Islet of Langerhans (tissue), 1 donor: ENCODE results near the gene ZP3.
"Not testable (repeated sequence)": the region's sequence is repeated elsewhere in the genome, so short reads cannot be mapped to it uniquely, and the experiment has no call there.

Source experiments
- FAIRE-seq: peaks from one replicate; lab custom pipeline; 2011; peaks lifted over from hg19 to GRCh38; lab: Jason Lieb, UNC

The ZP3 gene

DNA sequence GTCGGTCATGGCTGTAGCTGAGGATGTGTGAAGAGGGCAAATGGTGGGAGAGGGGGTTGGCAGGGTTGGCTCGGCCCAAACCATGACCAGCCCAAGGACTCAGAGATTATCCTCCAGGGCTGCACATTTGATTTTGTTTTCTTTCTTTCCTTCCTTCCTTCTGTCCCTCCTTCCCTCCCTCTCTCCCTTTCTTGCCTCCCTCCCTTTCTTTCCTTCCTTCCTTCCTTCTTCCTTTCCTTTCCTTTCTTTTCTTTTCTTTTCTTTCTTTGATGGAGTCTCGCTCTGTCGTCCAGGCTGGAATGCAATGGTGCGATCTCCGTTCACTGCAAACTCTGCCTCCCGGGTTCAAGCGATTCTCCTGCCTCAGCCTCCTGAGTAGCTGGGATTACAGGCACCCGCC lies 19.0 kb upstream of the ZP3 start:
- FAIRE-seq, result no peak

DNA sequence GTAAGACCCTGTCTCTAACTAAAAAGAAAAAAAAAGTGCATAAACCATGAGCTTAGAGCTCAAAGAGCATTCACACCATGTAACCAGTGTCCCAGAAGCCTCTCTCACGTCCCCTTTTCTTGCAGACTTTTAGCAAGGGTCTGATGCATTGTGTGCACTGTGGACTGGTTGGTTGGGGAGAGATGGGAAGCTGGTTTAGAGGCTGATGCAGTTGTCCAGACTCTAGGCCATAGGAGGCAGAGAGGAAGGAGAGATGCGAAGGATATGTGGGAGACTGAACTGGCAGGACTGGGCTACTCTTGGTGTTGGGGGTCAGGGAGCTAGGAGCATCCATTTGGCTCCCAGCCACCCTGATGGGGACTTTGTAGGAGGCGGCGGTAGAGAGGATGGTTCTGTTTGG lies 17.0 kb upstream of the ZP3 start:
- FAIRE-seq, result no peak

DNA sequence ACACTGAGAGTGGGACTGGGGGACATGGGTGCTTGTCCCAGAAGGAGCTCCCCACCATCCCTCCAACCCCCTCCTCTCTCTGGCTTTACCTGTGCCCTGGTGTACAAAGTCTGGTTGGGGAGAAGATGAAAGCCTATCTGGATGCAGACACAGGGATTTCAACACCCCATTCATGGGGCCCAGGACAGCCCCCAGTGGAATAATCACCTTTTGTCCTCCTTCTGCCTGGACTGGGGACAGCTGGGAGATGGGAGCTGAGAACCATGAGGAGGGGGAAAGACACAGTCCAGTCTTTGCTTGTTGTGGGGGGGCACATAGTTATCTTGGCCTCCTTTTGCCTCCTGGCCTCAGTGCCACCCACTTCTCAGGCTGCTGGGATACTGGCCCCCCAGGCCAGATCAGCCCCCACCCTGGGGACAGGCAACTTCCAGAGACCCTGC lies 16.6 kb upstream of the ZP3 start:
- no peak for FAIRE-seq

DNA sequence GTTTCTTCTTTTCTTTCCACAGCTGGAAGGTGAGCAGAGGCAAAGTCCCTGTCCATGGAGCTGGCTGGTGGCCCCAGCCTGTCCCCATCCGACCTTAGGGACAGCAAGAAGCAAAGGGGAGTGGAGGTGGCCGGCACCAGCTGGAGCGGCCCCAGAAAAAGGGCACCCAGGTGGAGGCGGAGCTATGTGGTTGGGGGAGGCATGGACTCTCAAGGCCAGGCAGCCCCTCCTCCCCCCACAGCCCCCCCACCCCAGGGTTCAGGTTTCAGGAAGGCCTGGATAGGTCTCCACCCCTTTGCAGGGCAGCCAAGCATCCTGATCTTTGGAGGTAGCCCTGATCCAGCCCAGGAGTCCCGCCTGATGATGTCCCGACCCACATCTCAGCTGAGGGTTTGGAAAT lies 15.2 kb upstream of the ZP3 start, which contains the start of gene SSC4D:
Gene SSC4D, minus strand, starts transcription at position 161 of the 400 bp plus-strand sequence. CDS start 5,258 bp downstream, outside the sequence.
- FAIRE-seq, result no peak

DNA sequence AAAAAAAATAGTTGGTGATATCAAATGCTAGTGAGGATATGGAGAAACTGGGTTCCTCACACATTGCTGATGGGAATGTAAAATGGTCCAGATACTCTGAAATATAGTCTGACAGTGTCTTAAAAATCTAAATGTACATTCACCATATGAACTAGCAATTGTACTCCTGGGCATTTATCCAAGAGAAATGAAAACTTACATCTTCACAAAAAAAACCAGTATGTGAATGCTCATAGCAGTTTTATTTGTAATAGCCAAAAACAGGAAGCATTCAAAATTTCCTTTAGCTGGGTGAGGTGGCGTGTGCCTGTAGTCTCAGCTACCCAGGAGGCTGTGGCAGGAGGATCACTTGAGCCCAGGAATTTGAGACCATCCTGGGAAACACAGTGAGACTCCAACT lies 13.1 kb upstream of the ZP3 start:
- no peak for FAIRE-seq

DNA sequence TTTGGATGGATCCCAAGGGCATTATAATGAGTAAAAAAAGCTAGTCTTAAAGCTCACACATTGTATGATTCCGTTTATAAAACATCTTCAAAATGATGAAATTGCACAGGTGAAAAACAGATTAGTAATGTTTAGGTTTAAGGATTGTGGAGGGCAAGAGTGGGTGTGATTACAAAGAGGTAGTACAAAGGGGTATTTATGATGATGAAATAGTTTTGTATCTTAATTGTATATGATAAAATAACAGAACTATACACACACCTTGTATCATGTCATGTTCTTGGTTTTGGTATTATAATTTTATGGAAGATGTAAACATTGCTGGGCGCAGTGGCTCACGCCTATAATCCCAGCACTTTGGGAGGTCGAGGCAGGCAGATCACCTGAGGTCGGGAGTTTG lies 12.5 kb upstream of the ZP3 start:
- no peak for FAIRE-seq

DNA sequence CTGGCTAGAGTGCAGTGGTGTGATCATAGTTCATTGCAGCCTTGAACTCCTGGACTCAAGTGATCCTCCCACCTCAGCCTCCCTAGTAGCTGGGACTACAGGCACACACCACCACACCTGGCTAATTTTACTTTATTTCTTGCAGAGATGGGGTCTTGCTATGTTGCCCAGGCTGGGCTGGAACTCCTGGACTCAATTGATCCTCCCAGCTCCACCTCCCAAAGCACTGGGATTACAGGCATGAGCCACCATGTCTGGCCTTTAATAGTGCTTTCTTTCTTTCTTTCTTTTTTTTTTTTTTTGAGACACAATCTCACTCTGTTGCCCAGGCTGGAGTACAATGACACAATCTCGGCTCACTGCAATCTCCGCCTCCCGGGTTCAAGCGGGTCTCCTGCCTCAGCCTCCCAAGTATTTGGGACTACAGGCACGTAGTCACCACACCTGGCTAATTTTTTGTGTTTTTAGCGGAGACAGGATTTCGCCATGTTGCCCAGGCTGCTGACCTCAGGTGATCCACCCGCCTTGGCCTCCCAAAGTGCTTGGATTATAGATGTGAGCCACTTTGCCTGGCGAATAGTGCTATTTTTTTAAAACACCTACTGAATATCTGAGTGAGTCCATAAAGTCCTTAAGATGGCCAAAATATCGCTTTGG lies 7.0 kb upstream of the ZP3 start:
- FAIRE-seq, result not testable (repeated sequence)

DNA sequence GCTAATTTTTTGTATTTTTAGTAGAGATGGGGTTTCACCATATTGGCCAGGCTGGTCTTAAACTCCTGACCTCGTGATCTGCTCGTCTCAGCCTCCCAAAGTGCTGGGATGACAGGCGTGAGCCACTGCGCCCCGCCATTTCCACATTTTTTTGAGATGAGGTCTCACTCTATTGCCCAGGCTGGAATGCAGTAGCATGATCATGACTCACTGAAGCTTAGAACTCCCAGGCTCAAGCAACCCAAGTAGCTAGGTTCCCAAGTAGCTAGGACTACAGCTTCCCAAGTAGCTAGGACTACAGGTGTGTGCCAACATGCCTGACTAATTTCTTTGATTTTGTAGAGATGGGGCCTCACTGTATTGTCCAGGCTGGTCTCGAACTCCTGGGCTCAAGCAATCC lies 3.7 kb upstream of the ZP3 start:
- FAIRE-seq, result not testable (repeated sequence)

DNA sequence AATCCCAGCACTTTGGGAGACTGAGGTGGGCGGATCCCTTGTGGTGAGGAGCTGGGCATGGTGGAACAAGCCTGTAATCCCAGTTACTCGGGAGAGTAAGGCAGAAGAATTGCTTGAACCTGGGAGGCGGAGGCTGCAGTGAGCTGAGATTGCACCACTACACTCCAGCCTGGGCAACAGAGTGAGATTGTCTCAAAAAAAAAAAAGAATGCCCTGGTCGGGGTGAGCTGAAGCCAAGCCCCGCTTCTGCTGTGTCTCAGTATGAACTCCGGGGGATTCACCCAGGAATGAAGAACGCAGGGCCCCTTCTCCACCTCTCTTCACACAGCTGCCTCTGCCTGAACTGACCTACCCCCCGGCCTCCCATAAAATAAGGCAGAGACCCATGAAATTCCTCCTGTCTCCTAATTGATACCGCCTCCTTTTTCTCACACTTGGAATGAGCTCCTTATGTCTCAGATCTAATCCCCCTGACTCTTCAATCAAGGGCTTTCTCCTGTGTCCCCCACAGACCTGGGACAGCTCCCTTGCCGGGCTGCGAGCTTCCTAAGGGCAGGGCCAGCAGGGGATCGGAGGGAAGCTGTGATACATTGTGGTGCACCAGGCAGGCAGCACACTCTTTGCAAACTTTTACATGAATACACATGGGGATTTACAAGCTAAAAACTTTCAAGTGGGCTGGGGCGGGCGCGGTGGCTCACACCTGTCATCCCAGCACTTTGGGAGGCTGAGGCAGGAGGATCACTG lies 911 bp upstream of the ZP3 start:
- FAIRE-seq, result no peak

DNA sequence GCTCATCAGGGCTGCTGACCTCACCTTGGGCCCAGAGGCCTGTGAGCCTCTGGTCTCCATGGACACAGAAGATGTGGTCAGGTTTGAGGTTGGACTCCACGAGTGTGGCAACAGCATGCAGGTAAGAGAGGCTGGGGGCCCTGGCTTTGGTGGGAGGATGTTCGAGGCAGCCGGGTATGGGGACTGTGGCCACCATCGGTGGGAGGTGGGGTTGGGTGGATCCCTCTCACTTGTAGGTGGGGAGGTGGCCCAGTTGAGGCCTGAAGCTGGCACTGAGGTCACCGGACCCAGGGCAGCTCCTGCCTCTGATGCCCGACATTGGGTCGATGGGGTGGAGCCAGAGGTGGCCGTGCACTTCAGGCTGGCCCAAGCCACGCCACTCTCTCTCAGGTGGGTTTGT lies 406 bp downstream of the ZP3 start:
- no peak for FAIRE-seq

DNA sequence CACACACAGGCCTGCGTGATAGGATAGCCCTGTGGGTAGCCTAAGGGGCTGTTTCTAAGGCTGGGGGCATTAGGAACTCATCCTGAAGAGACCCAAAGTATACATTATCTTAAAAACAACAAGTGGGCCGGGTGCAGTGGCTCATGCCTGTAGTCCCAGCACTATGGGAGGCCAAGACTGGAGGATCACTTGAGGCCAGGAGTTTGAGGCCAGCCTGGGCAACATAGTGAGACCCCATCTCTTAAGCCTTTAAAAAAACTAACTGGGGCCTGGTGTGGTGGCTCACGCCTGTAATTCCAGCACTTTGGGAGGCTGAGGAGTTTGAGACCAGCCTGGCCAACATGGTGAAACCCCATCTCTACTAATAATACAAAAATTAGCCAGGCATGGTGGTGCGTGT lies 808 bp downstream of the ZP3 start:
- FAIRE-seq, result not testable (repeated sequence)

DNA sequence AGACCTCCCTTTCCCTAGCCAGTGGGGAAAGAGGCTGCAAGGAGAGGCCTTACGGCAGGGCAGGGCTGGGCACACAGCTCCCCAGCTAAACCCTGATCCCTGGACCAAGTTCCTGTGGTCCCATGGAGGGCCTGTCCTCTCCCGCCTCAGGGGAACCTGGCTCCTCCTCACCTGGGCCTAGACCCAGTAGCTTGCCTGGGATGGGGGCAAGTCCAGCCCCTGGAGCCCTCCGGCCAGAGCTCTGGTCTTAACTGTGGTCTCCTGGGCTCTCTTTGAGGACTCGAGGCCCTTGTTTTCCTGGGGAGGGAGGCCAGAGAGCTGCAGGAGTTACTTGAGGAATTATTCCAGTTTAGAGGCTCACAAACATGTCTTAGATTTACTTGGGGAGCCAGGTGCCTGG lies 1.5 kb downstream of the ZP3 start:
- no peak for FAIRE-seq

DNA sequence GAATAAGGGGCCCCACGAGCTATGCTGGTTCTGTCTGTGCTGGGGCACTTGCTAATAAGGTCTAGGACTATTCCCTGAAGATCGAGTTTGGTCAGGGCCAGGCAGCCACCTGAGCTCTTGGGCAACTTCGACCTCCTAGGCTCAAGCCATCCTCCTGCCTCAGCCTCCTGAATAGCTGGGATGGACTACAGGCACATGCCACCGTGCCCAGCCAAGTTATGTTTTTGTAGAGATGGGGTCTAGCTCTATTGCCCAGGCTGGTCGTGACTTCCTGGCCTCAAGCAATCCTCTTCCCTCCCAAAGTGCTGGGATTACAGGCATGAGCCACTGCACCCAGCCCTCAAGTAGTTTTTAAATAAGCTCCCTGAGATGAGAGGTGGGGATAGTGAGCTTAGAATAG lies 2.9 kb downstream of the ZP3 start:
- FAIRE-seq, result no peak

DNA sequence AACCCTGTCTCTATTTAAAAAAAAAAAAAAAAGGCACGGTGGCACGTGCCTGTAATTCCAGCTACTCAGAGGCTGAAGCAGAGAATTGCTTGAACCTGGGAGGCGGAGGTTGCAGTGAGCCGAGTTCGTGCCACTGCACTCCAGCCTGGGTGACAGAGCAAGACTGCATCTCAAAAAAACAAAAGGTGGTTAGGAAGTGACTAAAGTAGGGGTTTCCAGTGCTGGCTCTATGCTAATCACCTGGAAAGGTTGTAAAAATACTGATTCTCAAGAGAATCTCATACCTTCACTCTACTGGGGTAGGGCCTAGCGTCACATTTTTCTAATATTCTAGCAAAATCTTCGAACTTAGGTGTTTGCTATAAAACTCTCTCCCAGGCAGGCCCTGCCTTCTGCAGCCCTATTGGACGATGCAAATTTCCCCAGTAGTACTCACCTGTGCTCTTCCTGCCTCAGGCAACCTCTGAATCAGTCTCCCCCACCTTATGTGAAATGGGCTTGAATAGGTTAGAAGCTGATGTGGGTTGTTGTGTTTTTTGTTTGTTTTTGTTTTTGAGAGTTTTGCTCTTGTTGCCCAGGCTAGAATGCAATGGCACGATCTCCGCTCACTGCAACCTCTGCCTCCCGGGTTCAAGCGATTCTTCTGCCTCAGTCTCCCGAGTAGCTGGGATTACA lies 3.5 kb downstream of the ZP3 start:
- FAIRE-seq, result no peak

DNA sequence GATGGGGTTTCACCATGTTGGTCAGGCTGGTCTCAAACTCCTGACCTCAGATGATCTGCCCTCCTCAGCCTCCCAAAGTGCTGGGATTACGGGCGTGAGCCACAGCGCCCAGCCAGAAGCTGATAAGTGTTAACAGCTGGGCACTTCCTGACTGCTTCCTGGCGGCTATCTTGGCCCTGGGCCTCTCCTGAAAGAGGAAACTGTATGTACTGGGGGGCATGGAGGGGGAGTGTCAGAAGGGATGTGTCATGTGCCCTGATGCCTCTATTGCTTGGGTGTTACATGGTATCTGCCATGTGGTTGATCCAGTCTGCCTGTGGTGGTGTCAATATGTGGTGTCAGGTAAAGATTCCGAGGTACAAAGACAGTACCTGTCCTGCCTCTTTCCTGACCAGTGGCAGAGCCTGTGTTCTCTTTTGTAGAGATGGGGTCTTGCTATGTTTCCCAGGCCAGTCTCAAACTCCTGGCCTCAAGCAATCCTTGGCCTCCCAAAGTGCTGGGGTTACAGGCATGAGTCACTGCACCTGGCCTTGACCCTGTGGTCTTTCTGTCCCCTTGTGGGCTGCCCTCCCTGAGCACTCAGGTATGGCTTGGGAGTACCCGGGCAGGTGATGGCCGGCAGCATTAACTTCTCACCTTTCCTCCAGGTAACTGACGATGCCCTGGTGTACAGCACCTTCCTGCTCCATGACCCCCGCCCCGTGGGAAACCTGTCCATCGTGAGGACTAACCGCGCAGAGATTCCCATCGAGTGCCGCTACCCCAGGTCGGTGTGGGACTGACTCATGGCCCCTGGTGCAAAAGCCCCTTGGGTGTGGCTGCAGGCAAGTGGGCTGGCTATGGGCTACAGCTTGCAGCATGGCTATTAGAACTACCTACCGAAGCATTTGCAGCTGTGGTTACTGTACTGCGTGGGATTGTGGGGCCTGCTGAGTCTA lies 4.4 kb downstream of the ZP3 start:
- no peak for FAIRE-seq

DNA sequence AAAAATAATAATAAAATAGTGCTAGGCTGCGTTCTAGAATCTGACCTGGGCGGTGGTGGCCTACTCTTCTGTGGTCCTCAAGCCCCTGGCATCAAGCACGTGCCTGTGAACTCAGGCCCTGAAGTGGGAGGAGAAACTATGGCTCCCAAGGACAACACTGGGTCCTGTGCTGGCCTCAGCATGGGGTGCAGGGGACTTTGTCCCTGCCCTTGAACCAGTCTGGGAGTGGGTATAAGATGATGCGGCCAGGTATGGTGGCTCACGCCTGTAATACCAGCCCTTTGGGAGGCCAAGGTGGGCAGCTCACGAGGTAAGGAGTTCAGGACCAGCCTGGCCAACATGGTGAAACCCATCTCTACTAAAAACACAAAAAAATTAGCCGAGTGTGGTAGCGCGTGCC lies 5.5 kb downstream of the ZP3 start:
- FAIRE-seq, result no peak

DNA sequence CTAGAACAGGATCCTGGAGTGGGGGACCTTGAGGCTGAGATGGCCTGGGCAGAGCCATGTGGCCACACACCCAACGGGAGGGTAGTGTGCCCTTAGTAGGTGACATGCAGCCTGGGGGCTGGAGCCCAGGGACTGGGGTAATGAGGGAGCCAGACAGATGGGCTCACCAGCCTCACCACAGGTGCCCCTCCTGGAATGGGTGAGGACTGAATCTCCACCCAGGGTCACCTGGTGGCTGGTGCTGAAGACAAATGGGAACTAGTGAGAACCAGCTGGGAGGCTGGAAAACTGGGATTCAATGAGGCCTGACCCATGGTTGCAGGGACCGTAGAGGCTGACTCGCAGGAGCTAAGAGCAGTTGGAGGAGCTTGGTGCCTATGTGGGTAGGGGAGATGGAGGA lies 6.1 kb downstream of the ZP3 start:
- no peak for FAIRE-seq

DNA sequence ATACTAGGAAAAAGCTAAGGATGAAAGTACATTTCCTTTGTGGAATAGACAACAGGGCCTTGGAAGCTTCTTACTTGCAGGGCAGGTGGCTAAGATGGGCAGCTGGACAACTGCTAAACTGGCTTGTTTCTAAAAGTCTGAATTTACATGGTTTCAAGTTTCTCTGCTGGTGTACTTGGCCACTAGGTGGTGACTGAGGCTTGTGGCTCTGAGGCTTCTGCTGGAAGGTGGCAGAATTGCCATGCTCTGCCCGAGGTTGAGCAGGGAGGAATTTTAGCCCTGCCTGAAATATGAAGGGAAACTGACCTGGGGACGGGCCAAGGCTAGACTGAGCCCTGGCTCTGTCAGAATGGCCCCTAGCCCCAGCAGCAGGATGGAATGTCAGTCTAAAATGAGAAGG lies 13.1 kb downstream of the ZP3 start:
- FAIRE-seq, result not testable (repeated sequence)

DNA sequence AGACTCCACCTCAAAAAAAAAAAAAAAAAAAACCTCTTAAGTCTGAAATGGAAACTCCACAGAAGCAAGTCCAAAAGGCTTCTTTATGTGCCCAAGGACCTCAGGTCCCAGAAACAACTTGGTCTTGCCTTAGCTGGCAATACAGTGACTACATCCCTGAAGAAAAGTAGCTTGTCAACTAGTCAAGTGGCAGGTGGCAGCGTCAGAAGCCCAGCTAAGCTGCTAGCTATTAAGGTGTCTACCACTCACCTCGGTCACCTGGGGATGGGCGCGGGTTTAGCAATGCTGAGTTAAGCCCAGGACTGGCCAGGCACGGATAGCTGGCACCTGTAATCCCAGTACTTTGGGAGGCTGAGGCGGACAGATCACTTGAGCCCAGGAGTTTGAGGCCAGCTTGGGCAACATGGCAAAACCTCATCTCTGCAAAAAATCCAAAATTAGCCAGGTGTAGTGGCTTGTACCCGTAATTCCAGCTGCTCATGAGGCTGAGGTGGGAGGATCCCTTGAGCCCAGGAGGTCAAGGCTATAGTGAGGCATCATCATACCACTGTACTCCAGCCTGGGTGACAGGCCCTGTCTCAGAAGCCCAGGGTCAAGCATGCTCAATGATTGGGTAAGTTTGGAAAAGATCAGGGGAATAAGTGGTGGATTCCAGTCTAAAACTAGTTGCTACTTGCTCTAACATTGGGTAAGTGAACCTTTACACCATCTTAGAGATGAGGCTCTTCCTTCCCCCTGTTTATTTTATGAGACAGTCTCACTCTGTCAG lies 14.6 kb downstream of the ZP3 start:
- not testable (repeated sequence) for FAIRE-seq

DNA sequence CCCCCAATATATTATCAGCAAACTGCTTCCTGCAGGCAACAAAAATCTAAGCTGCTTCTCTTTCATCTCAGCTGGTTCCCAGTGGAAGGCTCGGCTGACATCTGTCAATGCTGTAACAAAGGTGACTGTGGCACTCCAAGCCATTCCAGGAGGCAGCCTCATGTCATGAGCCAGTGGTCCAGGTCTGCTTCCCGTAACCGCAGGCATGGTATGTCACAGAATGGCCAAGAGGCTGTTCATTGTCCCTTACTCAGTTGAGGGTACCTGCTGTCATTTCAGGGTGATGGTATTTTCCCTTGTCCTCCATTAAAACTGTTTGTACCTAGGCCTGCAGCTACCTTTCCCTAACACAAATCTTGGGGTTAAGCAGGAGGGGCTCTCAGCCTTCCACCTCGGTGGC lies 15.7 kb downstream of the ZP3 start:
- FAIRE-seq, result not testable (repeated sequence)

DNA sequence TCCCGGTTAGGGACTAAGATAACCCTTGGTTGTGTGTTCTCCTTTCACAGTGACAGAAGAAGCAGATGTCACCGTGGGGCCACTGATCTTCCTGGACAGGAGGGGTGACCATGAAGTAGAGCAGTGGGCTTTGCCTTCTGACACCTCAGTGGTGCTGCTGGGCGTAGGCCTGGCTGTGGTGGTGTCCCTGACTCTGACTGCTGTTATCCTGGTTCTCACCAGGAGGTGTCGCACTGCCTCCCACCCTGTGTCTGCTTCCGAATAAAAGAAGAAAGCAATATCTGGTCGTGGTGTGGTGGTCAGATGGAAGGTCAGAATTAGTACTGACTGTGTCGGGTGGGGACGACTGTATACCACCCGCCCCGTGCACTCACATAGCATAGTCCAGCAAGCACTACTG lies 17.0 kb downstream of the ZP3 start:
- FAIRE-seq, result not testable (repeated sequence)
